HepG2 (cell line): ENCODE results near the gene PRKN. TPM values are rescaled to one million over a fixed set of nuclear protein-coding genes. Genes with fewer than 3 reads are reported as not detected.

Source experiments
- ATAC-seq: fragments of 200-7000 bp; cut with Tn5 transposase; 3 replicates; pipeline ENCODE4 v1.9.1; 2020; ENCODE audit warnings: mild to moderate bottlenecking, moderate library complexity
- BruUV-seq: library from RNA; stranded (reverse); fragments of 400-500 nt; replicated peaks from 2 replicates; lab custom pipeline; 2021; lab: Mats Ljungman, UMichigan
- CTCF ChIA-PET: fragments of 300-600 bp; formaldehyde crosslinking; extraction: SDS; loops from one replicate; lab custom pipeline; 2021; ENCODE audit warnings: low total read pairs, inconsistent platforms, low intra/inter-chr PET ratio; lab: Yijun Ruan, JAX
- POLR2A ChIA-PET: fragments of 350-600 bp; sonication (Branson Sonifier 250); formaldehyde crosslinking; loops from one replicate; lab custom pipeline; 2020; ENCODE audit warnings: antibody characterized with exemption, inconsistent platforms; lab: Yijun Ruan, JAX
- DNase-seq: peaks from one replicate; pipeline ENCODE4 v3.0.0-alpha.2; 2015; ENCODE audit warnings: low spot score
- FAIRE-seq: peaks from 3 replicates; lab custom pipeline; 2011; peaks lifted over from hg19 to GRCh38; lab: Jason Lieb, UNC
- H2AFZ ChIP-seq: one replicate; pipeline ENCODE4 v1.6.1; 2011; ENCODE audit warnings: low read length, inconsistent platforms
- H3K27ac ChIP-seq: fragments of 300-600 bp; 3 replicates; pipeline ENCODE4 v1.8.0; 2011; ENCODE audit warnings: mixed run types, mild to moderate bottlenecking, mixed read lengths, low read length, inconsistent platforms; ENCODE audit not compliant: insufficient read depth; ENCODE audit errors: extremely low read length
- H3K27me3 ChIP-seq, 2 experiments: fragments of 200-600 bp in 1 of 2; 2 replicates in 1 of 2; 3 replicates in 1 of 2; pipeline versions ENCODE4 v1.6.0 to v1.8.0; 2011; ENCODE audit warnings: low read length in 2 of 2, mild to moderate bottlenecking in 2 of 2, moderate library complexity in 2 of 2, inconsistent platforms in 1 of 2; ENCODE audit not compliant: insufficient read depth in 2 of 2, control insufficient read depth in 1 of 2
- H3K36me3 ChIP-seq, 2 experiments: fragments of 200-600 bp in 1 of 2; replicated peaks in 1 of 2; 2 replicates in 1 of 2; 3 replicates in 1 of 2; pipeline versions ENCODE4 v1.5.1 to v1.8.0; 2011; ENCODE audit warnings: low read length in 2 of 2, inconsistent platforms in 1 of 2; ENCODE audit not compliant: insufficient read depth in 2 of 2, control insufficient read depth in 1 of 2
- H3K4me1 ChIP-seq: 2 replicates; pipeline ENCODE4 v1.5.1; 2012; ENCODE audit warnings: low read length, inconsistent platforms; ENCODE audit not compliant: insufficient read depth
- H3K4me2 ChIP-seq: 2 replicates; pipeline ENCODE4 v1.6.0; 2011; ENCODE audit warnings: low read depth, low read length, inconsistent platforms
- H3K4me3 ChIP-seq, 3 experiments: fragments of 200-600 bp in 1 of 3; sonication (generic), shearing (Covaris generic) in 1 of 3; replicated peaks in 1 of 3; 2 replicates each; pipeline ENCODE4 v1.5.1; 2011 to 2016; ENCODE audit warnings: low read length in 3 of 3, inconsistent platforms in 2 of 3, low read depth in 2 of 3, mild to moderate bottlenecking in 2 of 3, control low read depth in 1 of 3, mixed read lengths in 1 of 3; ENCODE audit not compliant: insufficient read depth in 1 of 3
- H3K79me2 ChIP-seq: one replicate; pipeline ENCODE4 v1.6.1; 2011; ENCODE audit warnings: low read length, inconsistent platforms; ENCODE audit not compliant: insufficient read depth
- H3K9ac ChIP-seq: 2 replicates; pipeline ENCODE4 v1.6.0; 2011; ENCODE audit warnings: mild to moderate bottlenecking, low read depth, low read length, inconsistent platforms; ENCODE audit not compliant: insufficient read depth
- H3K9me3 ChIP-seq: 2 replicates; pipeline ENCODE4 v1.5.1; 2012; ENCODE audit warnings: mild to moderate bottlenecking, low read length
- H4K20me1 ChIP-seq: 2 replicates; pipeline ENCODE4 v1.6.0; 2011; ENCODE audit warnings: inconsistent platforms, mild to moderate bottlenecking, low read length, moderate library complexity; ENCODE audit not compliant: insufficient read depth
- FLYWCH1 ChIP-seq: sonication (generic); formaldehyde crosslinking; IDR thresholded peaks from 2 replicates; pipeline ENCODE4 v1.8.1; 2023; ENCODE audit warnings: mild to moderate bottlenecking, missing genetic modification reagents
- ISL2 ChIP-seq: sonication (generic); formaldehyde crosslinking; IDR thresholded peaks from 2 replicates; pipeline ENCODE4 v1.5.0; 2020; ENCODE audit warnings: missing genetic modification reagents
- RAD51 ChIP-seq: fragments of 450-650 bp; IDR thresholded peaks from 2 replicates; pipeline ENCODE4 v1.6.1; 2016; ENCODE audit warnings: borderline replicate concordance
- XRCC5 ChIP-seq: fragments of 200-400 bp; formaldehyde crosslinking; optimal IDR thresholded peaks from 2 replicates; pipeline ENCODE3; 2017; ENCODE audit warnings: mild to moderate bottlenecking, low read length
- YEATS4 ChIP-seq: sonication (generic); formaldehyde crosslinking; IDR thresholded peaks from 2 replicates; pipeline ENCODE4 v1.4.0; 2020; ENCODE audit warnings: missing genetic modification reagents, borderline replicate concordance
- ZNF713 ChIP-seq: sonication (generic); formaldehyde crosslinking; IDR thresholded peaks from 2 replicates; pipeline ENCODE4 v1.4.0; 2020; ENCODE audit warnings: mild to moderate bottlenecking, missing genetic modification reagents
- ZNF878 ChIP-seq: sonication (generic); formaldehyde crosslinking; IDR thresholded peaks from 2 replicates; pipeline ENCODE4 v1.8.1; 2023; ENCODE audit warnings: mild to moderate bottlenecking, missing genetic modification reagents, moderate library complexity
- WGBS: methylation state at CpG from one replicate; pipeline ENCODE4 v1.1.6; 2017; ENCODE audit warnings: low lambda C conversion rate; 5-methylcytosine and 5-hydroxymethylcytosine counted together
- in situ Hi-C: cut with HindIII; loops from 2 replicates; pipeline ENCODE4 v1.10.0; 2017; ENCODE audit warnings: low pct_unique_long_range_greater_than_20kb; ENCODE audit not compliant: extremely low pct_ligation_motif_present
- intact Hi-C: fragments of 100-400 bp; cut with micrococcal nuclease; formaldehyde crosslinking; loops from one replicate; pipeline ENCODE4 v1.10.0; 2022; ENCODE audit not compliant: unreplicated experiment
- polyA plus RNA-seq, 8 experiments: library from polyadenylated mRNA; depleted of rRNA in 3 of 8; stranded (reverse) in 7 of 8; unstranded in 1 of 8; fragments of >200 nt; fragmentation: Illumina TruSeq in 4 of 8; extraction: Trizol in 4 of 8; gene quantifications; 2 replicates each; pipeline versions ENCODE4 v1.2.1 to v1.2.3, GENCODE V29; 2011 to 2016; ENCODE audit warnings: low read depth in 4 of 8, missing spikeins in 1 of 8, mixed read lengths in 1 of 8; ENCODE audit not compliant: insufficient read depth in 1 of 8
- total RNA-seq, 5 experiments: library from RNA; depleted of rRNA; stranded (reverse); fragments of >200 nt; fragmentation: Illumina TruSeq; extraction: Trizol; gene quantifications; 2 replicates each; pipeline ENCODE4 v1.2.3, GENCODE V29; 2016; ENCODE audit warnings: low read depth in 1 of 5
- TF ChIP-seq, protein P1 (sequence below): sonication (generic); formaldehyde crosslinking; IDR thresholded peaks from 2 replicates; pipeline ENCODE4 v1.5.1; 2020; ENCODE audit warnings: missing genetic modification reagents, mild to moderate bottlenecking, borderline replicate concordance
- TF ChIP-seq, protein P2 (sequence below): sonication (generic); formaldehyde crosslinking; IDR thresholded peaks from 2 replicates; pipeline ENCODE4 v1.8.1; 2023; ENCODE audit warnings: missing genetic modification reagents, inconsistent platforms, borderline replicate concordance

PRKN gene
- total and polyA plus RNA-seq, 2 of the 13 experiments (the other 11 are each of a cell fraction or from before 2014, with no cell fraction given) = 0.31 to 0.44 TPM

GRCh38 chr6:161532536-161532935 is 1195.0 kb downstream of the PRKN start:
- FAIRE-seq (no peak), DNase-seq (no peak), ATAC-seq (no peak)
- in situ Hi-C loops (no loop called here), intact Hi-C loops (no loop called here)
- H3K9ac ChIP-seq = no peak overlapping the region
- H2AFZ ChIP-seq = no peak overlapping the region
- H3K4me1 ChIP-seq = no peaks in the 10 kb centered on the region
- TF ChIP-seq ZNF878 (CRISPR knock-in tag) = no peak
- TF ChIP-seq, protein P1, sequence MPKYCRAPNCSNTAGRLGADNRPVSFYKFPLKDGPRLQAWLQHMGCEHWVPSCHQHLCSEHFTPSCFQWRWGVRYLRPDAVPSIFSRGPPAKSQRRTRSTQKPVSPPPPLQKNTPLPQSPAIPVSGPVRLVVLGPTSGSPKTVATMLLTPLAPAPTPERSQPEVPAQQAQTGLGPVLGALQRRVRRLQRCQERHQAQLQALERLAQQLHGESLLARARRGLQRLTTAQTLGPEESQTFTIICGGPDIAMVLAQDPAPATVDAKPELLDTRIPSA (CRISPR knock-in tag) = no peak
- no peak for TF ChIP-seq YEATS4 (CRISPR knock-in tag)
- no peak for TF ChIP-seq XRCC5
- TF ChIP-seq, protein P2, sequence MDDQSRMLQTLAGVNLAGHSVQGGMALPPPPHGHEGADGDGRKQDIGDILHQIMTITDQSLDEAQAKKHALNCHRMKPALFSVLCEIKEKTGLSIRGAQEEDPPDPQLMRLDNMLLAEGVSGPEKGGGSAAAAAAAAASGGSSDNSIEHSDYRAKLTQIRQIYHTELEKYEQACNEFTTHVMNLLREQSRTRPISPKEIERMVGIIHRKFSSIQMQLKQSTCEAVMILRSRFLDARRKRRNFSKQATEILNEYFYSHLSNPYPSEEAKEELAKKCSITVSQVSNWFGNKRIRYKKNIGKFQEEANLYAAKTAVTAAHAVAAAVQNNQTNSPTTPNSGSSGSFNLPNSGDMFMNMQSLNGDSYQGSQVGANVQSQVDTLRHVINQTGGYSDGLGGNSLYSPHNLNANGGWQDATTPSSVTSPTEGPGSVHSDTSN (CRISPR knock-in tag) = no peak
- no peak for TF ChIP-seq RAD51
- TF ChIP-seq ZNF713 (CRISPR knock-in tag) = no peak
- no peak for TF ChIP-seq ISL2
- no peak for TF ChIP-seq FLYWCH1 (CRISPR knock-in tag)
- BruUV-seq = no TSS peak
- no peaks in the 10 kb centered on the region for H4K20me1 ChIP-seq
- no peaks in the 10 kb centered on the region for H3K27me3 ChIP-seq
- no peak overlapping the region for H3K27ac ChIP-seq
- 30% methylated on average over 6 of the region's 6 CpGs for WGBS
- H3K36me3 ChIP-seq = no peaks in the 10 kb centered on the region
- H3K9me3 ChIP-seq = no peaks in the 10 kb centered on the region
- no peak overlapping the region for H3K4me3 ChIP-seq
- no peak overlapping the region for H3K4me2 ChIP-seq
- no peaks in the 10 kb centered on the region for H3K79me2 ChIP-seq
- ChIA-PET POLR2A (no interaction called here), CTCF (no interaction called here)
